HFFc6 (cell line): Measurements from ENCODE around the gene PLPP3. TPM values are rescaled to one million over a fixed set of nuclear protein-coding genes. Genes with fewer than 3 reads are reported as not detected.
A peak's percentile ranks its signal among the peaks of the same experiment; 100 is the strongest.

ENCODE experiments used
- DNase-seq: peaks from one replicate; pipeline ENCODE4 v3.0.0-alpha.2; 2018
- H3K27ac Mint-ChIP-seq: 2 replicates; pipeline ENCODE4 v1.8.0; 2020; ENCODE audit warnings: mild to moderate bottlenecking, mixed read lengths
- H3K27me3 Mint-ChIP-seq: 2 replicates; pipeline ENCODE4 v1.8.0; 2021; ENCODE audit warnings: mild to moderate bottlenecking, moderate library complexity, mixed read lengths; ENCODE audit not compliant: insufficient read depth
- H3K36me3 Mint-ChIP-seq: 2 replicates; pipeline ENCODE4 v1.8.0; 2021; ENCODE audit warnings: low read depth, mixed read lengths
- H3K4me1 Mint-ChIP-seq: 2 replicates; pipeline ENCODE4 v1.8.0; 2020; ENCODE audit warnings: low read depth, mixed read lengths
- H3K4me3 Mint-ChIP-seq: 2 replicates; pipeline ENCODE4 v1.8.0; 2020; ENCODE audit warnings: mild to moderate bottlenecking, moderate library complexity, mixed read lengths
- H3K9me3 Mint-ChIP-seq: 2 replicates; pipeline ENCODE4 v1.8.0; 2020; ENCODE audit warnings: mild to moderate bottlenecking, mixed read lengths
- total RNA-seq, 6 experiments: library from RNA; stranded (reverse); fragmentation: NEBNext Ultra II Directional; extraction: Animal tissue kit (Norgen Biotek cat#: 25700); gene quantifications; 2 replicates in 1 of 6; 3 replicates in 5 of 6; pipeline ENCODE4 v1.2.3, GENCODE V29; 2021
- TF ChIP-seq, protein P1 (sequence below): fragments of 200-600 bp; sonication (generic); IDR thresholded peaks from 2 replicates; pipeline ENCODE4 v1.5.0; 2021; ENCODE audit warnings: antibody characterized with exemption, mild to moderate bottlenecking

The PLPP3 gene
- total RNA-seq, 6 experiments from 2014 or later, result 15.1 to 29.9 (median 24.8) TPM

DNA sequence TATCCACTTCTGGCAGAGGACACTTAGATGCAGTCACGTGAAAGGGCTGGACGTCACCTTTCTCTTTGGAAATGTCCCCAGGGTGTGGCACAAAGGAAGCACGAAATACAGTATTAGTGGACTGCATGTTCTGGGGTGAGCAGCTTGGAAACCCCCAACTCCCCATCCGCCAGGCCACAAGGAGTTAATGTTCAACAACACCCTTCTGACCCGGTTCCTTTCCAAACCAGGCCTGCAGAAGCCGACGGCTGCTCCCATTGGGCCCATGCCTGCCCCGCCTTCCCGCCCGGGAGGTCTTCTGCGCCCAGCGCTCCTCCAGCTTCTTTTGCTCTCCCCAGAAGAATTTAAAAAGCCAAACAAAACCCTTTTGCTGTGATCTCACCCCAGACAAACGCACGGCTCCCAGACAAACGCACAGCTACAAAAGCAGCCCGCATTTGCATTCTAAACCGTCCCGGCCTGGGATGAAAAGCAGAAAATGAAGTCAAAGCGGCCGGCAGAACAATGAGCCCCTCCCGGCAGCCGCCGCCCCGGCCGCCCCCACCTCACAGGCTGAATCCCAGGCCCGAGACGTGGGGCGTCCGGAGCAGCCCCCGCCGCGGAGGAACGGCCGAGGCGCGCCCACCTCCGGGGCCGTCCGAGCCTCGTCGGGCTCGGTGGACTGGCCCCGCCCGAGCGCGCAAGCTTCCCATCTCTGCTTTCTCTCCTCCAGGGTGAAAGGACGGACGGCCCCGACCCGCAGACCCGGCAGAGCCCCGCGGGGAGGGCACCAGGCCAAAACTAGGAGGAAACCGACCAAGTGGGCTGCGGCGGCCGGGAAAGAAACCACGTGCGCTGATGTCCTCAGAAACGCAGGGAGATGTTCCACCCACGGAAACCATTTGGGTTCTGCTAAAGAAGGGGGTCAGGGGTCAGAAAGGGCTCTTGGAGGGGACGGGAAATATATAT is 101.9 kb downstream of the PLPP3 start:
- Mint-ChIP-seq H3K27ac (peak overlapping the region; percentile 16; the same call in 1 of the 2 replicates), H3K4me3 (peak overlapping the region; percentile 80), H3K27me3 (peaks cover 10% of the 10 kb centered on the region), H3K9me3 (no peaks in the 10 kb centered on the region), H3K36me3 (no peaks in the 10 kb centered on the region), H3K4me1 (no peaks in the 10 kb centered on the region; the same call in 1 of the 2 replicates)
- TF ChIP-seq, protein P1, sequence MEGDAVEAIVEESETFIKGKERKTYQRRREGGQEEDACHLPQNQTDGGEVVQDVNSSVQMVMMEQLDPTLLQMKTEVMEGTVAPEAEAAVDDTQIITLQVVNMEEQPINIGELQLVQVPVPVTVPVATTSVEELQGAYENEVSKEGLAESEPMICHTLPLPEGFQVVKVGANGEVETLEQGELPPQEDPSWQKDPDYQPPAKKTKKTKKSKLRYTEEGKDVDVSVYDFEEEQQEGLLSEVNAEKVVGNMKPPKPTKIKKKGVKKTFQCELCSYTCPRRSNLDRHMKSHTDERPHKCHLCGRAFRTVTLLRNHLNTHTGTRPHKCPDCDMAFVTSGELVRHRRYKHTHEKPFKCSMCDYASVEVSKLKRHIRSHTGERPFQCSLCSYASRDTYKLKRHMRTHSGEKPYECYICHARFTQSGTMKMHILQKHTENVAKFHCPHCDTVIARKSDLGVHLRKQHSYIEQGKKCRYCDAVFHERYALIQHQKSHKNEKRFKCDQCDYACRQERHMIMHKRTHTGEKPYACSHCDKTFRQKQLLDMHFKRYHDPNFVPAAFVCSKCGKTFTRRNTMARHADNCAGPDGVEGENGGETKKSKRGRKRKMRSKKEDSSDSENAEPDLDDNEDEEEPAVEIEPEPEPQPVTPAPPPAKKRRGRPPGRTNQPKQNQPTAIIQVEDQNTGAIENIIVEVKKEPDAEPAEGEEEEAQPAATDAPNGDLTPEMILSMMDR, result no peak
- no peak for DNase-seq

DNA sequence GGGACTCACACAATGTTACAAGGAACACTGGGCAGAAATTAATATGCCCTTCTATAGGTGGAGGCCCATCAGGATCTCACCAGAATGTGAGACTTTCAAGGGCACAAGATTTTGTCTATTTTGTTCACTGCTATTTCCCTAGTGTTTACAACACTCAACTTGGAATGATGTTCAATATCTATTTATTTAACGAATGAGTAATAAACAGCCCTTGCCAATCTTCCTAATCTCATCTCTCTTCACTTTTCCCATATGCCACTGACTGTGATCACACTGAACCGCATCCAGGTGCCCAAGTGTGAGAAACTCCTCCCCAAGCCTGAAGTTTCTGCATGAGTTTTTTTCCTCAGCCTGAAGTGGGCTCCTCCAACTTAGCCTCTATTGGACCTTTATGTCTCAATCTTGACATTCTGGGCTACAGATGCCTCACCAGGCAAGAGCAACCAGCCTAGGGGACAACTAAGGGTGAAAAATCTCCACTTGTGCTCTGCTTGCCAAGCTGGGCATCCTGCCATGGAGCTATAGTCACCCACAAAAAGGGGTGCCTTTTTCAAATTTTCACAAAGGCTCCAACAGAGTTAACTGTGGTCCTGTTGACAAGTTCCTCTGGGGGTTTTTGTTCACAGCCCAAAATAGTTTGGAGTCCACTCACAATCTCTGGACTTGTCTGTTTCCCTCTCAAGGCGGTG is 105.6 kb downstream of the PLPP3 start:
- H3K27me3 Mint-ChIP-seq, result peaks cover 10% of the 10 kb centered on the region
- H3K27ac Mint-ChIP-seq, result no peak overlapping the region
- TF ChIP-seq, protein P1, result no peak
- no peak overlapping the region for H3K4me3 Mint-ChIP-seq
- no peaks in the 10 kb centered on the region for H3K36me3 Mint-ChIP-seq
- DNase-seq, result no peak
- no peaks in the 10 kb centered on the region; the same call in 1 of the 2 replicates for H3K4me1 Mint-ChIP-seq
- no peaks in the 10 kb centered on the region for H3K9me3 Mint-ChIP-seq

DNA sequence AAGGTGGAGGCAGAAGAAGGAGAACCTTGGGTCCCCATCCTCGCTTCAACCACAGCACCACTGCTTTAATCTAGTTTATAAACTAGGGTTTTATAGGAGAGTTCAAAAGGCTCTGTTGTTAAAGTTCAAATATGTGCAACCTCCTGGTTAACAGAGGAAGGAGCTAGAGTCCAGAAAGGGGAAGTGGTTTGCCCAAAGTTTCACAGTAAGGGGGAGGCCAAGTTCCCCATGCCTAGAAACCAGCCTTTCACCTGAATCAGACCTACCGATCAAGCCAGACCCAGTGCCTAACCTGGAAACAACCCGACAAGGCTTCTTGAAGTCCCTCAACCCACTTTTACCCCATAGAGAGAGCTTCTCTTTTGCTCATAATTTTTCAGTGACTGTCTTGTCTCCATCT is 106.5 kb downstream of the PLPP3 start:
- H3K4me3 Mint-ChIP-seq, result no peak overlapping the region
- no peak overlapping the region for H3K27ac Mint-ChIP-seq
- H3K9me3 Mint-ChIP-seq, result no peaks in the 10 kb centered on the region
- DNase-seq, result no peak
- H3K4me1 Mint-ChIP-seq, result no peaks in the 10 kb centered on the region; the same call in 1 of the 2 replicates
- TF ChIP-seq, protein P1, result no peak
- no peaks in the 10 kb centered on the region for H3K36me3 Mint-ChIP-seq
- peaks cover 5% of the 10 kb centered on the region for H3K27me3 Mint-ChIP-seq

DNA sequence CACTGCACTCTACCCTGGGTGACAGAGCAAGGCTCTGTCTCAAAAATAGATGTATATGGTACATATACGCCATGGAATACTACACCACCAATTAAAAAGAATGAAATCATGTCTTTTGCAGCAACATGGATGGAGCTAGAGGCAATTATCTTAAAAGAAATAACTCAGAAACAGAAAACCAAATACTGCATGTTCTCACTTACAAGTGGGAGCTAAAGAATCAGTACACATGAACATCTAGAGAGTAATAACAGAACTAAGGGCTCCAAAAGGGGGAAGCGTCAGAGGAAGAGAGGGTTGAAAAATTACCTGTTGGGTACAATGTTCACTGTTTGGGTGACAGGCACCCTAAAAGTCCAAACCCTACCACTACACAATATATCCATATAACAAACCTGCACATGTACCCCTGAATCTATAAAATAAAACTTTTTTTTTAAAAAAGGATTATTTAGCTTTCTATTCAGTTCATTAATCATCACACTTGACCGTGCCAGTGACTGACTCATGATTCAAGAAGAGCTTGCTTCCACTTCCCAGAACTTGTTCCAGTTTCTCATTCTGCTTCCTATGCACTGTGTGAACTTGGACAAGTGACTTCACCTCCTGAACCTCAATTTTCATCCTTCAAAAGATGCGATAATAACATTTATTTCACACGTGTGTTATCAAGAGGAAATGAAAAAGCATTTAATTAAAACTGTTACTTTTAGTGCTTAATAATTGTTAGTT is 109.6 kb downstream of the PLPP3 start:
- TF ChIP-seq, protein P1, result no peak
- Mint-ChIP-seq H3K36me3 (no peaks in the 10 kb centered on the region), H3K4me3 (no peak overlapping the region), H3K4me1 (no peaks in the 10 kb centered on the region), H3K9me3 (no peaks in the 10 kb centered on the region), H3K27ac (no peak overlapping the region), H3K27me3 (no peaks in the 10 kb centered on the region; the same call in 1 of the 2 replicates)
- peak; percentile 19 for DNase-seq

DNA sequence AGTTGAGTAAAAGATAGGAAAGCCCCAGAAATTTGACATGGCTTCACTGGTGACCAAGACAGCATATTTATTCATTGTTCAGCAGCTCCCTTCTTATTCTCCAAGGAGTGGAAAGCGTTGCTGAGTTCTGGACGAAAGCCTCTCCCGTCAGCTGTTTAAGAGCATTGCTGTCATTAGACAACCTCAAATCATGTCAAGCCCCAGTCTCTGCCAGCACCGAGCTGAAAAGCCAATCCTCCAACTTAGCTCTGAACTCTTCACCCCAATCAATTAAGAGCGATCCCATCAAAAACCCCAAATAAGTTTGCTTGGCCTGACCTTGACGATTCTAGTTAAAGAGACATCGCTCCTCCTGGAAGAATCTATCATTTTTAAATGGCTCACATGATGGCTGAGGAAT is 110.8 kb downstream of the PLPP3 start:
- H3K36me3 Mint-ChIP-seq, result no peaks in the 10 kb centered on the region
- TF ChIP-seq, protein P1, result no peak
- H3K4me1 Mint-ChIP-seq, result no peaks in the 10 kb centered on the region
- H3K4me3 Mint-ChIP-seq, result no peak overlapping the region
- H3K9me3 Mint-ChIP-seq, result no peaks in the 10 kb centered on the region
- H3K27ac Mint-ChIP-seq, result no peak overlapping the region
- no peaks in the 10 kb centered on the region; the same call in none of the 2 replicates for H3K27me3 Mint-ChIP-seq
- no peak for DNase-seq
